ENCODE measurements around the gene SPAG8. TPM values are rescaled to one million over a fixed set of nuclear protein-coding genes. Genes with fewer than 3 reads are reported as not detected.

The SPAG8 gene
- total RNA-seq, 2 experiments from 2014 or later: 1.1 to 3.6 TPM

DNA sequence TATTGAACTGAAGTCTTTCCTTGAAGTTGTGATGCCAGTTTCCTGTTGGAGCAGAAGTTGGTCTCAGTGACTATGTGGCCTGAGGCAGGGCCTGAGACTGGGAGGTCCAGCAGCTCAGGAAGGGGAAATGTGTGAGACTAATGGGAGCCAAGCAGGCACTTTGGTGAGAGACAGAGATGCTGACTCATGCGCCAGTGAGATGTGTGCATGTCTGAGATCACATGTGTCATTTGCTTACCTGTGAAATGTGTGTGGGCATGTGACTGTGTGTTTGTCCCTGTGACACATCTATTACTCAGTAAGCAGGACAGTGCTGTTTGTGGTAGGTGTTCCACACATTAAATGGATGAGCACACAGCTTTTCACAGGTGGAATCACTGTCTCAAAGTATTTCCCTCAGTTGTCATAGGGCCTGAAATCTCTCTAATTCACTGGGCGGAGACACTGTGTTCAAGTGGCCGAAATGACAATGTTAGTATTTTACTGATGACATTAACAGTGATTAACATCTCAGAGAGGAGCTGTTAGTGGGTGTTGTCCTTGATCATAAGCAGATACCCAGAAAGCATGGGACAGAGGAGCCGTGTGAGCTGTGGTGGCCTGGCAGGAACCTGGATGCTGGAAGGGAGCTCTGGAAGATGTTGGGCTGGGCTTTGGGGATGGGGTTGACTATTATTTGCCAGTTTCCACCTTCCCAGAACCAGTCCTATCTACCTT is 13.2 kb downstream of the SPAG8 start:
- H3K79me2 ChIP-seq (ENCODE audit: insufficient read depth, low read depth, low read length): no peaks in the 10 kb centered on the region
- CTCF ChIA-PET (ENCODE audit: unreplicated experiment): no interaction called here
- no peaks in the 10 kb centered on the region for H3K9me2 ChIP-seq (ENCODE audit: insufficient read depth, low read length)
- peaks cover 9% of the 10 kb centered on the region for H3K4me1 ChIP-seq (ENCODE audit: insufficient read depth, low read length, poor library complexity, severe bottlenecking)
- H3K36me3 ChIP-seq (ENCODE audit: insufficient read depth, low read length): no peaks in the 10 kb centered on the region
- DNase-seq (ENCODE audit: low spot score): no peak
- no peak overlapping the region for H2AFZ ChIP-seq (ENCODE audit: low read length)
- H4K20me1 ChIP-seq (ENCODE audit: insufficient read depth, low read length): no peaks in the 10 kb centered on the region
- H3K27ac ChIP-seq (ENCODE audit: low read depth, low read length, poor library complexity, severe bottlenecking): no peak overlapping the region
- TF ChIP-seq CTCF (conservative IDR thresholded peaks at IDR 0.05; ENCODE audit: low read length) (no peak), EZH2phosphoT487 (IDR thresholded peaks at IDR 0.05; ENCODE audit: borderline replicate concordance, low read depth, low read length) (no peak)
- BruUV-seq (replicated peaks): no TSS peak
- POLR2A ChIA-PET: interaction anchor here (0.7 kb wide), 1 partner anchor 10 kb away, joined by 3 read pairs; no protein-coding TSS in a partner anchor
- intact Hi-C loops (cut with micrococcal nuclease; ENCODE audit: unreplicated experiment): loop anchor here (10.0 kb wide), 1 partner anchor 226 kb away; no protein-coding TSS in a partner anchor
- H3K9me3 ChIP-seq (ENCODE audit: low read length): no peaks in the 10 kb centered on the region
- H3K4me2 ChIP-seq (ENCODE audit: low read length): no peak overlapping the region
- H3K4me3 ChIP-seq (ENCODE audit: low read depth, low read length, poor library complexity, severe bottlenecking): no peak overlapping the region

DNA sequence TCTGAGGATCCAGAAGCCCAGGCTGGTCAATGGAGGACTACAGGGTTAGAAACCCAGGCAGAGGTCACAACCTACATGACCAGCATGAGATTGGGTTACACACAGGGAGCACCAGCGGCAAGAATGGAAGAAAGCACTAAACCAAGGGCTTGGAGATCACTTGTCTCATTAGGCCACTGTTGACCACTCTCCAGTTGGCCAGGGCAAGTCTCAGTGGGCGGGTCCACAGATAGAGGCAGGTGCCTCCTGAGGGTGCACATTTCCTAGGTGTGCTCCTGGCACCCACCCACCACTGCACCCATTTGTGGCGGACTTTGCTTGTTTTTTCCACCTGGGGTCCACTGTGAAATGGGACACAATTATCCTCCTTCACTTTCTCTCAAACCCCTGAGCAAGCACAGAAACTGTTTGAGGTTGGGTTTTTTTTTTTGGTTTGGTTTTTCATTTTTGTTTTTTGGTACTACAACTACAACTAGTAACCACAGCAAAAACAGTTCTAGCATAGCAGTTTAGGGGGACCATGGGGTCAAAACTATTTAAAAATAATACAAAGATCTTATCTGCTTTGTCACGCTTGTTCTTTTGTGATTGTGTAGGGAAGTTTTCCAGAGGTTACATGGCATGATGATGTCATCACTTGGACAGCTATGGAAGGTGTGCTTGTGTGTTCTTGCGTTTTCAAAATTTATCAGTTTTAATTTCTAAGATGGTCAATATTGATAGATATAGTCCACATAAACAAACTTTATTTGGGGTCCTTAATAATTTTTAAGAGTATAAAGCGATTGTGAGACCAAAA is 14.6 kb downstream of the SPAG8 start:
- TF ChIP-seq EZH2phosphoT487 (IDR thresholded peaks at IDR 0.05; ENCODE audit: borderline replicate concordance, low read depth, low read length): no peak
- TF ChIP-seq CTCF (conservative IDR thresholded peaks at IDR 0.05; ENCODE audit: low read length): no peak
- H3K4me2 ChIP-seq (ENCODE audit: low read length): no peak overlapping the region
- intact Hi-C loops (cut with micrococcal nuclease; ENCODE audit: unreplicated experiment): loop anchor here (10.0 kb wide), 1 partner anchor 227 kb away; no protein-coding TSS in a partner anchor
- no peak overlapping the region for H2AFZ ChIP-seq (ENCODE audit: low read length)
- H3K9me2 ChIP-seq (ENCODE audit: insufficient read depth, low read length): no peaks in the 10 kb centered on the region
- no peaks in the 10 kb centered on the region for H3K79me2 ChIP-seq (ENCODE audit: insufficient read depth, low read depth, low read length)
- no peak for DNase-seq (ENCODE audit: low spot score)
- H3K4me3 ChIP-seq (ENCODE audit: low read depth, low read length, poor library complexity, severe bottlenecking): no peak overlapping the region
- no peaks in the 10 kb centered on the region for H3K9me3 ChIP-seq (ENCODE audit: low read length)
- no peak overlapping the region for H3K27ac ChIP-seq (ENCODE audit: low read depth, low read length, poor library complexity, severe bottlenecking)
- ChIA-PET CTCF (ENCODE audit: unreplicated experiment) (interaction anchor here (0.7 kb wide), 1 partner anchor 10 kb away, joined by 3 read pairs; no protein-coding TSS in a partner anchor), POLR2A (interaction anchor here (1.4 kb wide), 1 partner anchor 15 kb away, joined by 5 read pairs; the partner anchor contains the start of gene SPAG8)
- H4K20me1 ChIP-seq (ENCODE audit: insufficient read depth, low read length): no peaks in the 10 kb centered on the region
- H3K4me1 ChIP-seq (ENCODE audit: insufficient read depth, low read length, poor library complexity, severe bottlenecking): peaks cover 9% of the 10 kb centered on the region
- H3K36me3 ChIP-seq (ENCODE audit: insufficient read depth, low read length): no peaks in the 10 kb centered on the region
- BruUV-seq (replicated peaks): no TSS peak
